ENCODE data around the gene ANKLE2. TPM values are rescaled to one million over a fixed set of nuclear protein-coding genes. Genes with fewer than 3 reads are reported as not detected.

The ANKLE2 gene
- polyA plus RNA-seq, 1 of the 3 experiments (the other 2 are of a cell fraction) = 55.1 TPM

- Histone ChIP-seq H3K9ac (no peak overlapping the region), H4K20me1 (ENCODE audit: insufficient read depth) (peaks cover 11% of the 10 kb centered on the region; the same call in 1 of the 2 replicates), H3K79me2 (ENCODE audit: insufficient read depth) (peaks cover 16% of the 10 kb centered on the region), H3K36me3 (replicated peaks in 1 of 2; ENCODE audit: control insufficient read depth in 1 of 2, insufficient read depth in 2 of 2, low read length in 1 of 2) (no peaks in the 10 kb centered on the region), H2AFZ (ENCODE audit: low read depth) (no peak overlapping the region), H3K4me3 (ENCODE audit: low read depth in 2 of 2, low read length in 1 of 2) (no peak overlapping the region), H3K4me1 (ENCODE audit: control insufficient read depth in 1 of 2, insufficient read depth in 2 of 2, low read depth in 1 of 2, low read length in 1 of 2) (peaks cover 0 to 3% of the 10 kb centered on the region in 2 experiments; a peak in 1 of 4 replicates), H3K27ac (ENCODE audit: low read depth in 2 of 2, low read length in 1 of 2) (no peak overlapping the region), H3K9me2 (no peaks in the 10 kb centered on the region), H3K9me3 (no peaks in the 10 kb centered on the region), H3F3A (replicated peaks; ENCODE audit: insufficient read depth) (peaks cover 6% of the 10 kb centered on the region), H3K27me3 (ENCODE audit: insufficient read depth) (no peaks in the 10 kb centered on the region), H3K4me2 (no peak overlapping the region)
- TF ChIP-seq MEF2A (IDR thresholded peaks at IDR 0.05; ENCODE audit: borderline replicate concordance, low read depth) (no peak), GABPA (IDR thresholded peaks at IDR 0.05; ENCODE audit: low read depth) (no peak), FOSL2 (IDR thresholded peaks at IDR 0.05; ENCODE audit: borderline replicate concordance, low read depth) (no peak), RFX5 (IDR thresholded peaks at IDR 0.05; ENCODE audit: low read length) (no peak), ZBTB33 (IDR thresholded peaks at IDR 0.05; ENCODE audit: borderline replicate concordance, low read depth) (no peak), REST (IDR thresholded peaks at IDR 0.05; ENCODE audit: low read depth, low read length) (no peak), MAX (IDR thresholded peaks at IDR 0.05; ENCODE audit: low read depth) (no peak), PBX3 (IDR thresholded peaks at IDR 0.05) (no peak), FOXJ3 (CRISPR knock-in tag; IDR thresholded peaks at IDR 0.05) (no peak), RCOR1 (IDR thresholded peaks at IDR 0.05; ENCODE audit: low read length) (no peak), USF1 (IDR thresholded peaks at IDR 0.05; ENCODE audit: borderline replicate concordance, low read depth) (no peak), EZH2phosphoT487 (IDR thresholded peaks at IDR 0.05; ENCODE audit: borderline replicate concordance, low read depth) (no peak), JUND (IDR thresholded peaks at IDR 0.05) (no peak)
- POLR2A ChIA-PET = no interaction called here
- CTCF ChIA-PET = interaction anchor here (1.3 kb wide), 1 partner anchor 21 kb away, joined by 4 read pairs; the partner anchor contains the start of gene PGAM5
- no peak for DNase-seq
- WGBS (ENCODE audit: low lambda C conversion rate) = 96% methylated on average over 9 of the region's 9 CpGs
These were observed 71.5 kb downstream of the ANKLE2 start for GRCh38 chr12:132690112-132690511.

Measured in SK-N-SH (cell line).